ENCODE measurements around the gene ERICH6. TPM values are rescaled to one million over a fixed set of nuclear protein-coding genes. Genes with fewer than 3 reads are reported as not detected.

ERICH6 gene
- total and polyA plus RNA-seq, 5 donors, result 0.35 to 0.37 TPM; not detected in 3

DNA sequence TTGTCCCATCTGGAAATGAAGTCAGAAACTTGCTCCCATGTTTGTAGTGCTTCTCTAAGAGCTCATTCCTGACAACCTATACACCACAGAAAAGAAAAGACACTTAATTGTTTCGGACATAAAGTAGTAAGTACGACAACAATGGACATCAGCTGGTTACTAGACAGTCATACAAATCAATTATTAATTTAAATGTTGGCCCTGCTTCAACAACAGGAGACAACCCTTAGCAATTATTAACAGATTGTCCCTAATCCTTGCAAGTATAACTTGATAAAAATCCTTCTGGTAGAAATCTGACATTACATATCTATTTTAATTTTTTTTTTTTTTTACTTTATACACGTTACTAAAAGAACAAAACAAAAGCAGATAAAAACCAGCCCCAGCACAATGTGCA is 29.8 kb downstream of the ERICH6 start:
- intact Hi-C loops (cut with DNase I), result no loop called here
- H3K27me3 ChIP-seq (ENCODE audit: control insufficient read depth, insufficient read depth), result no peaks in the 10 kb centered on the region
- 86% methylated on average over 3 of the region's 3 CpGs for WGBS
- DNase-seq (no peak), ATAC-seq (no peak)
- H3K9me3 ChIP-seq (ENCODE audit: control insufficient read depth, low read length), result no peaks in the 10 kb centered on the region
- no peak overlapping the region for H3K27ac ChIP-seq (ENCODE audit: low read length)
- H3K4me1 ChIP-seq (ENCODE audit: control insufficient read depth, insufficient read depth, low read length), result no peaks in the 10 kb centered on the region
- no peak overlapping the region for H3K4me3 ChIP-seq (ENCODE audit: low read length)

DNA sequence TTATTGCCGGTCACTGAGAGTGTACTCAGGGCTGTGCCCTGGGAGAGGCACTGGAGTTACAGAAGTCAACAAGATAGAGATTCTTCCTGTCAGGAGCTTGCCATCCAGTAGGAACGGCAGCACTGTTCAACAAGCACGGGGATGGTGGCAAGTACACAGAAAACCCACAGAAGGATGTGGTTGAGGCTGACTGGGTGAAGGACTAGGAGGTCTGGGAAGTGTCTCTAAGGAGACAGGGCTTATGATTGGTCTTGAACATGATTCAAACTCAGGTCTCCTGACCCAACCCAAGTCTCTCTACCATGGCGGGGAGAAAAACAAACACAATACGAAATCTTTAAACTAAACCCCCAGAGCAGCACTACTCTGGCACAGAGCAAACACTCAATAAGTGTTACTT is 37.6 kb downstream of the ERICH6 start:
- no peaks in the 10 kb centered on the region for H3K9me3 ChIP-seq (ENCODE audit: control insufficient read depth, low read length)
- DNase-seq (no peak), ATAC-seq (no peak)
- no peak overlapping the region for H3K27ac ChIP-seq (ENCODE audit: low read length)
- H3K27me3 ChIP-seq (ENCODE audit: control insufficient read depth, insufficient read depth), result no peaks in the 10 kb centered on the region
- intact Hi-C loops (cut with DNase I), result no loop called here
- H3K4me1 ChIP-seq (ENCODE audit: control insufficient read depth, insufficient read depth, low read length), result no peaks in the 10 kb centered on the region
- 84% methylated on average over 5 of the region's 5 CpGs for WGBS
- H3K4me3 ChIP-seq (ENCODE audit: low read length), result no peak overlapping the region

DNA sequence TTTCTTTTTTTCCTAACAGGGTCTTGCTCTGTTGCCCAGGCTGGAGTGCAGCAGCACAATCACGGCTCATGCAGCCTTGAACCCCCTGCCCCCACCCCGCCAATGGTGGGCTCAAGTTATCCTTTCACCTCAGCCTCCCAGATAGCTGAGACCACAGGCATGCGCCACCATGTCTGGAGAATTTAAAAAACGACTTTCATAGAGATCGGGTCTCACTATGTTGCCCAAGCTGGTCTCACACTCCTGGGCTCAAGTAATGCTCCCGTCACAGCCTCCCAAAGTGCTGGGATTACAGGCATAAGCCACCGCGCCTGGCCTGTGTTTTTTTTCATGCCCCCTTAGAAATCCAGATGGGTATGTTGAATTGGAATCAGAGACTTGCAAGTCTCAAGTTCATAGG is 40.3 kb downstream of the ERICH6 start:
- DNase-seq, result no peak
- ATAC-seq, result no peak
- no peaks in the 10 kb centered on the region for H3K27me3 ChIP-seq (ENCODE audit: control insufficient read depth, insufficient read depth)
- no peak overlapping the region for H3K27ac ChIP-seq (ENCODE audit: low read length)
- WGBS, result 90% methylated on average over 8 of the region's 8 CpGs
- no peak overlapping the region for H3K4me3 ChIP-seq (ENCODE audit: low read length)
- intact Hi-C loops (cut with DNase I), result no loop called here
- H3K9me3 ChIP-seq (ENCODE audit: control insufficient read depth, low read length), result no peaks in the 10 kb centered on the region
- H3K4me1 ChIP-seq (ENCODE audit: control insufficient read depth, insufficient read depth, low read length), result no peaks in the 10 kb centered on the region

DNA sequence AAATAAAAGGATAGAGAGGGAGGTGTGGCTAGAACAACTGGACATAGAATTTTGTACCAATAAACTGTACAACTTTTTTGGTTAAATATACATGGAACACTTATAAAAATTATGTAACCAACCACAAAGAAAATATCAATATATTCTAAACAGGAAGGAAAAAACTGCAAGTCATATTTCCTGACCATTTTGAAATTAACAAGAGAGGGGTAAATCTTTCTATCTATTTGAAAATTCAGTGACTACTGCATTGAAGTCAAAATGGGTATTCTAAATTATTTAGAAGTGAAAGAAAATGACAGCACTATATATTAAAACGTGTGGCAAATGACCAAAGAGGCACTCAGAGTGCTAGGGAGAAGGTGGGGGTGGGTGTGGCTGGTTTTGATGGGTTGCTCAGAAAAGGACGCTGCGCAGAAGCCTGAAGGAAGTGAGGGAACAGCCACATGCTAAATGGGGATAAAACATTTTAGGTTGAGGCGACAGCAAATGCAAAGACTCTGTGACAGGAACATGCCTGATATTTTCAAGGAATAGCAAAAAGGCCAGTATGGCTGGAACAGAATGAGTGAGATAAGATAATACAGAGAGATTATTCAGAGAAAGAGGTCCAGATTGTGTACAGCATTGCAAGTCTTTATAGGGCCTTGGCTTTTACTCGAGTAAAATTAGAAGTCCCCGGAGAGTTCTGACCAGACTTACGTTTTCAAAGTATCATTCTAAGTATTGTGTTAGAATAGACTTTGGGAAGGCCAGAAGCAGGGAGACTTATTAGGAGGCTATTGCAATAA is 41.1 kb downstream of the ERICH6 start:
- H3K4me3 ChIP-seq (ENCODE audit: low read length), result no peak overlapping the region
- no peaks in the 10 kb centered on the region for H3K4me1 ChIP-seq (ENCODE audit: control insufficient read depth, insufficient read depth, low read length)
- WGBS, result 62% methylated on average over 7 of the region's 7 CpGs
- H3K27me3 ChIP-seq (ENCODE audit: control insufficient read depth, insufficient read depth), result no peaks in the 10 kb centered on the region
- intact Hi-C loops (cut with DNase I), result no loop called here
- ATAC-seq (no peak), DNase-seq (no peak)
- no peaks in the 10 kb centered on the region for H3K9me3 ChIP-seq (ENCODE audit: control insufficient read depth, low read length)
- no peak overlapping the region for H3K27ac ChIP-seq (ENCODE audit: low read length)

DNA sequence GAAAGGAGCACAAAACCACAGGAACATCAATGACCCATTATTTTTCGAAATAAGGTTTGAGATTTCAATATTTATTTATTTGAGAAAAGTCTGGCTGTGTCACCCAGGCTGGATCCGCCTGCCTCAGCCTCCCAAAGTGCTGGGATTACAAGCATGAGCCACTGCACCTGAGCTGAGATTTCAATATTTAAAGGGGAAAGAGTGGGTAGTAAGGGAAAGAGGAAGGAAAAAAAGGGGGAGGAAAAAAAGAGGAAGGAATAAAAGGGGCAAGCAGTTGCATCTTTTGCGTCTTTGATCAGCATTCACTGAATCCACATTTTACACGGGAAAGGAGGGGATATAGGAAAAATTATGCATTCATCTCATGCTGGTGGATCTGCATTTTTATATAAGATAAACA is 47.4 kb downstream of the ERICH6 start:
- H3K4me3 ChIP-seq (ENCODE audit: low read length), result no peak overlapping the region
- no peaks in the 10 kb centered on the region for H3K27me3 ChIP-seq (ENCODE audit: control insufficient read depth, insufficient read depth)
- H3K9me3 ChIP-seq (ENCODE audit: control insufficient read depth, low read length), result no peaks in the 10 kb centered on the region
- no peak for ATAC-seq
- DNase-seq, result no peak
- 72% methylated on average over 4 of the region's 4 CpGs for WGBS
- no peaks in the 10 kb centered on the region for H3K4me1 ChIP-seq (ENCODE audit: control insufficient read depth, insufficient read depth, low read length)
- no peak overlapping the region for H3K27ac ChIP-seq (ENCODE audit: low read length)
- intact Hi-C loops (cut with DNase I), result no loop called here

DNA sequence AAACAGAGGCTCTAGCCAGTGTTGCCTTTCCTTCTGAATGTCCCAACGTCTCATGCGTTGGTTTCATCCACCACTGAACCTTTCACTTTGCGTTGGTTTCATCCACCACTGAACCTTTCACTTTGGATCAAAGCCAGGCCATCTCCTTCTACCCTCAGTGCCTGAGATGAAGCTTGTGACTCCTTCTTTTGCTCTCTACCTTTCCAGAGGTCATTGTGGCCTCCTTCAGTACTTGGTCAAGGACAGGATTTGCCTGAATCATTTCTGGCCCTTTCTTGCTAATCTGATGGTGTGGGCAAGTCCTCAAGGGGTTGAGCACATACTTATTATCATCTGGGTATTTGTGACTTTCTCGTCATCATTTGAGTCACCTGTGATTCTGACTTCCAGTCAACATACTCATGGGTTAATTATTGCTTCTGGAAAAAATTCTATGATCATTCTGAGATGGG is 50.6 kb downstream of the ERICH6 start:
- H3K27ac ChIP-seq (ENCODE audit: low read length), result no peak overlapping the region
- no peaks in the 10 kb centered on the region for H3K27me3 ChIP-seq (ENCODE audit: control insufficient read depth, insufficient read depth)
- intact Hi-C loops (cut with DNase I), result no loop called here
- 86% methylated on average over 4 of the region's 4 CpGs for WGBS
- H3K4me3 ChIP-seq (ENCODE audit: low read length), result no peak overlapping the region
- no peaks in the 10 kb centered on the region for H3K9me3 ChIP-seq (ENCODE audit: control insufficient read depth, low read length)
- DNase-seq (no peak), ATAC-seq (no peak)
- H3K4me1 ChIP-seq (ENCODE audit: control insufficient read depth, insufficient read depth, low read length), result no peaks in the 10 kb centered on the region

DNA sequence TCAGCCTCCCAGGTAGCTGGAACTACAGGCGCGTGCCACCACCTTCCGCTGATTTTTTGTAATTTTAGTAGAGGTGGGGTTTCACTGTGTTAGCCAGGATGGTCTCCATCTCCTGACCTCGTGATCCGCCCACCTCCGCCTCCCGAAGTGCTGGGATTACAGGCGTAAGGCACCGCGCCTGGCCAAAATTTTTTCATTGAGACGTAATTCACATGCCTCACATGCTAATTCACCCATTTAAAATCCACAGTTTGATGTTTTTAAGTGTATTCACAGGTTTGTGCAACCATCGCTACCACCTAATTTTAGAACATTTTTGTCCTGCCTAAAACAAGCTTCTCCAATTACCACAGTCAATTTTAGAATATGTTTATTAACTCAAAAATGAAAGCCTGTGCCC is 63.5 kb downstream of the ERICH6 start:
- H3K4me3 ChIP-seq (ENCODE audit: low read length), result no peak overlapping the region
- no peaks in the 10 kb centered on the region for H3K27me3 ChIP-seq (ENCODE audit: control insufficient read depth, insufficient read depth)
- WGBS, result 95% methylated on average over 12 of the region's 12 CpGs
- DNase-seq, result no peak
- no peak for ATAC-seq
- intact Hi-C loops (cut with DNase I), result no loop called here
- H3K27ac ChIP-seq (ENCODE audit: low read length), result no peak overlapping the region
- H3K4me1 ChIP-seq (ENCODE audit: control insufficient read depth, insufficient read depth, low read length), result no peaks in the 10 kb centered on the region
- H3K9me3 ChIP-seq (ENCODE audit: control insufficient read depth, low read length), result no peaks in the 10 kb centered on the region

DNA sequence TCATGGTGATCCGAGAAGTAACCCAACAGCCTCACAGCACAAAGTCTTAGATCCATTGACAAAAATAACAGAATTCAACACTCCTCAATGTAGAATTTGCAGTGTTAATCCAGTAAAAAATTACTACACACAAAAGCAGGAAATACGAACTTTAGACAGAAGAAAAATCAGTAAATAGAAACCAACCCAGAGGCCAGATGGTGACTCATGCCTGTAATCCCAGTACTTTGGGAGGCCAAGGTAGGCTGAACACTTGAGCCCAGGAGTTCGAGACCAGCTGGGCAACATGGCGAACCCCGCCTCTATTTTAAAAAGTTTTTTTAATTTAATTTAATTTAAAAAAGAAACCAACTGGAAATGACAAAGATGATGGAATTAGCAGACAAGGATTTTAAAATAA is 64.5 kb downstream of the ERICH6 start:
- Histone ChIP-seq H3K9me3 (ENCODE audit: control insufficient read depth, low read length) (no peaks in the 10 kb centered on the region), H3K27ac (ENCODE audit: low read length) (no peak overlapping the region), H3K4me3 (ENCODE audit: low read length) (no peak overlapping the region), H3K27me3 (ENCODE audit: control insufficient read depth, insufficient read depth) (no peaks in the 10 kb centered on the region), H3K4me1 (ENCODE audit: control insufficient read depth, insufficient read depth, low read length) (no peaks in the 10 kb centered on the region)
- no peak for DNase-seq
- ATAC-seq, result no peak
- WGBS, result 79% methylated on average over 5 of the region's 5 CpGs
- intact Hi-C loops (cut with DNase I), result no loop called here

DNA sequence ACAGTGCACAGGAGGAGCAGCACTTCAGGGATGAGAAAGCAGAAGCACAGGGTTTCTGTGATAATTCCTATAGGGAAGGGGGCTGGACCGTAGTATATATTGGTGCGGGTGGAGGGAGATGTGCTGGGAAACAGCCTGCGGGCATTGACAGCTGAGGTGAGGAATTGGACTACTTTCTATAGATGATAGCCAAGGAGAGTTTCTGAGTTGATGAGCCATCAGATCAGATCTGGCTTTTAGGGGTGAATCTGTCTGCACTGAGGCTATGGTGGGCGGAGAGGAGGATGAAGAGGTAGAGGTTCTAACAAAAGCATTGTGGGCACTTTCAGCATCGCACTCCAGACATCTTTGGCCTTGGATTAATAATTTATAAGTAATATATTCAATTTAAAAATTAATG is 67.5 kb downstream of the ERICH6 start:
- intact Hi-C loops (cut with DNase I), result no loop called here

DNA sequence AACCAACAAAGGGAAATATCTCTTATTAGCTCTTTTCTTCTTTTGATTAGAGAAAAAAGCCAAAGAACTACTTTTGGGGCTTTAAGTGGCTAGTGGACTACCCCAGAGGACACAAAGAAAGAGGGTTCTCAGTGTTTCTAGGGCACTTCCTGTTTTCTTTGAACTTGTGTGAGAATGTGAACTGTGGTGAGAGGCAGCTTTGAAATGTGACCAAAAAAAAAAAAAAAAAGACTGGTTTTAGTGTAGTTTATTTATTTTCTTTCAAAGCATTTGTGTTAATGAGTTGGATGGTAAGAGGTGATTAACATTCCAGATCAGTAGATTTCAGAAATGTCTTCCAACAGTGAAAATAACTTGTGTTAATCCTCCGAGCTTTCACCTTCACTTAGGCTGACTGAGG is 68.2 kb downstream of the ERICH6 start:
- Histone ChIP-seq H3K4me1 (ENCODE audit: control insufficient read depth, insufficient read depth, low read length) (no peaks in the 10 kb centered on the region), H3K9me3 (ENCODE audit: control insufficient read depth, low read length) (no peaks in the 10 kb centered on the region), H3K27ac (ENCODE audit: low read length) (no peak overlapping the region), H3K27me3 (ENCODE audit: control insufficient read depth, insufficient read depth) (no peaks in the 10 kb centered on the region), H3K4me3 (ENCODE audit: low read length) (no peak overlapping the region)
- WGBS, result 84% methylated on average over 1 of the region's 1 CpG
- intact Hi-C loops (cut with DNase I), result no loop called here
- DNase-seq (no peak), ATAC-seq (no peak)

More for the DNA sequence above, 67.5 kb downstream of the ERICH6 start:
- Histone ChIP-seq H3K9me3 (ENCODE audit: control insufficient read depth, low read length) (no peaks in the 10 kb centered on the region), H3K27ac (ENCODE audit: low read length) (no peak overlapping the region), H3K4me3 (ENCODE audit: low read length) (no peak overlapping the region), H3K27me3 (ENCODE audit: control insufficient read depth, insufficient read depth) (no peaks in the 10 kb centered on the region), H3K4me1 (ENCODE audit: control insufficient read depth, insufficient read depth, low read length) (no peaks in the 10 kb centered on the region)
- no peak for ATAC-seq
- no peak for DNase-seq
- WGBS, result 92% methylated on average over 5 of the region's 5 CpGs

DNA sequence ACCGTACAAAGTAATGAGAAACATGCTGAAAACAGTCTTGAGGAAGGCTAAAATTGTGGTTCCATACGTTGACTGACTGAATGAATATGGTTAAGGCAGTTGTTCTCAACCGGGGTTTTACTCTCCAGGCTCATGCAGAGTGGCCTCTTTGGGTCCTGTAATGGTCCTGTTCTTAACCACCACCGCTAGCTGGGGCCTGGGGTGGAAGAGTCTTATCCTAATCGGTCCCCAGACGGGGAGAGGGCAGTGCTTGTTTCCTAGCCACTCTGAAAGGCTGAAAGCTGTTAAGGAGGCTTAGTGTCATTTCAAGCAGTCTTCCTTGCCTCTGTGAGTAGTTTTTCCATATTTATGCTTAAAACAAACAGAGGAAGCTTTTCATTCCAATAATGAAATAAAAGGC is 68.6 kb downstream of the ERICH6 start:
- intact Hi-C loops (cut with DNase I), result no loop called here
- ATAC-seq (peak in 1 of 2 donors; percentile 40), DNase-seq (no peak)
- Histone ChIP-seq H3K4me1 (ENCODE audit: control insufficient read depth, insufficient read depth, low read length) (no peaks in the 10 kb centered on the region), H3K27me3 (ENCODE audit: control insufficient read depth, insufficient read depth) (no peaks in the 10 kb centered on the region), H3K4me3 (ENCODE audit: low read length) (no peak overlapping the region), H3K9me3 (ENCODE audit: control insufficient read depth, low read length) (no peaks in the 10 kb centered on the region), H3K27ac (ENCODE audit: low read length) (no peak overlapping the region)
- WGBS, result 57% methylated on average over 6 of the region's 6 CpGs

Data from right cardiac atrium (tissue), 5 donors.